H1 (cell line): ENCODE results near the gene MYOM3. TPM values are rescaled to one million over a fixed set of nuclear protein-coding genes. Genes with fewer than 3 reads are reported as not detected.

Experiments used
- CTCF ChIA-PET: fragments of 300-600 bp; sonication (Branson Sonifier 250); formaldehyde crosslinking; loops from one replicate; lab custom pipeline; 2021; ENCODE audit not compliant: partially characterized antibody; lab: Charles Lee
- POLR2A ChIA-PET: fragments of 300-600 bp; sonication (Branson Sonifier 250); formaldehyde crosslinking; loops from one replicate; lab custom pipeline; 2021; ENCODE audit warnings: inconsistent platforms; ENCODE audit not compliant: partially characterized antibody; lab: Charles Lee
- DNase-seq, 2 experiments: peaks; one replicate each; pipeline versions ENCODE4 v3.0.0 to v3.0.0-alpha.2; 2010 to 2022; ENCODE audit warnings: low spot score in 2 of 2, low read depth in 1 of 2, mixed read lengths in 1 of 2
- FAIRE-seq: peaks from 2 replicates; lab custom pipeline; 2011; peaks lifted over from hg19 to GRCh38; lab: Jason Lieb, UNC
- H2AFZ ChIP-seq: 2 replicates; pipeline ENCODE4 v1.8.1; 2012; ENCODE audit warnings: low read length, inconsistent platforms
- H2AK5ac ChIP-seq: 2 replicates; pipeline ENCODE4 v1.6.1; 2013; ENCODE audit warnings: low read depth, low read length
- H2BK120ac ChIP-seq: replicated peaks from 2 replicates; pipeline ENCODE3; 2013; ENCODE audit warnings: low read depth, low read length, inconsistent platforms
- H2BK12ac ChIP-seq: 2 replicates; pipeline ENCODE4 v1.6.1; 2013; ENCODE audit warnings: low read depth, low read length
- H2BK15ac ChIP-seq: 2 replicates; pipeline ENCODE4 v1.6.1; 2013; ENCODE audit warnings: low read length
- H2BK20ac ChIP-seq: 2 replicates; pipeline ENCODE4 v1.6.1; 2013; ENCODE audit warnings: low read length
- H2BK5ac ChIP-seq: 2 replicates; pipeline ENCODE4 v1.6.1; 2013; ENCODE audit warnings: low read depth, low read length
- H3K14ac ChIP-seq: 2 replicates; pipeline ENCODE4 v1.6.1; 2013; ENCODE audit warnings: inconsistent platforms; ENCODE audit not compliant: insufficient read length
- H3K18ac ChIP-seq: 2 replicates; pipeline ENCODE4 v1.6.1; 2013; ENCODE audit warnings: low read length; ENCODE audit errors: extremely low read depth
- H3K23ac ChIP-seq: 2 replicates; pipeline ENCODE4 v1.6.1; 2013; ENCODE audit warnings: inconsistent platforms; ENCODE audit not compliant: insufficient read length
- H3K23me2 ChIP-seq: 2 replicates; pipeline ENCODE4 v1.6.1; 2013; ENCODE audit warnings: low read depth, low read length
- H3K27ac ChIP-seq: 2 replicates; pipeline ENCODE4 v1.6.1; 2011; ENCODE audit warnings: low read depth, low read length, inconsistent platforms
- H3K27me3 ChIP-seq, 4 experiments: replicated peaks in 1 of 4; 1 replicate in 1 of 4; 2 replicates in 3 of 4; pipeline versions ENCODE4 v1.6.1 to v1.8.1; 2011 to 2013; ENCODE audit warnings: low read length in 3 of 4, mild to moderate bottlenecking in 3 of 4, inconsistent platforms in 2 of 4, mixed read lengths in 2 of 4, moderate library complexity in 1 of 4; ENCODE audit not compliant: control insufficient read depth in 3 of 4, insufficient read depth in 3 of 4; ENCODE audit errors: extremely low read depth in 1 of 4
- H3K36me3 ChIP-seq, 4 experiments: 2 replicates each; pipeline versions ENCODE4 v1.6.1 to v1.8.1; 2011 to 2013; ENCODE audit warnings: mild to moderate bottlenecking in 4 of 4, low read length in 3 of 4, moderate library complexity in 2 of 4, control low read depth in 1 of 4, inconsistent platforms in 1 of 4; ENCODE audit not compliant: insufficient read depth in 4 of 4, control insufficient read depth in 2 of 4
- H3K4ac ChIP-seq: replicated peaks from 2 replicates; pipeline ENCODE3; 2013; ENCODE audit warnings: low read length, low read depth, mixed read lengths, inconsistent platforms; ENCODE audit not compliant: insufficient read length
- H3K4me1 ChIP-seq, 4 experiments: replicated peaks in 1 of 4; 1 replicate in 1 of 4; 2 replicates in 3 of 4; pipeline versions ENCODE4 v1.6.1 to v1.8.1; 2011 to 2013; ENCODE audit warnings: low read length in 3 of 4, inconsistent platforms in 2 of 4, mixed read lengths in 1 of 4; ENCODE audit not compliant: insufficient read depth in 4 of 4, control insufficient read depth in 3 of 4
- H3K4me2 ChIP-seq, 2 experiments: 2 replicates each; pipeline versions ENCODE4 v1.6.1 to v1.8.1; 2011 to 2013; ENCODE audit warnings: low read depth in 2 of 2, low read length in 2 of 2, control low read depth in 1 of 2, inconsistent platforms in 1 of 2, mild to moderate bottlenecking in 1 of 2; ENCODE audit not compliant: insufficient read depth in 1 of 2
- H3K4me3 ChIP-seq, 4 experiments: fragments of 200-600, 300-600 bp in 1 of 4; sonication (generic), shearing (Covaris generic), sonication (Bioruptor Twin) in 1 of 4; 2 replicates each; pipeline versions ENCODE4 v1.5.1 to v1.8.1; 2011 to 2016; ENCODE audit warnings: low read length in 4 of 4, low read depth in 3 of 4, control low read depth in 2 of 4, inconsistent platforms in 2 of 4, mild to moderate bottlenecking in 2 of 4, mixed read lengths in 1 of 4, moderate library complexity in 1 of 4; ENCODE audit not compliant: insufficient read depth in 2 of 4; ENCODE audit errors: extremely low read depth in 1 of 4
- H3K56ac ChIP-seq: replicated peaks from 2 replicates; pipeline ENCODE3; 2013; ENCODE audit warnings: low read depth, mild to moderate bottlenecking, mixed read lengths, low read length, inconsistent platforms; ENCODE audit not compliant: insufficient read length
- H3K79me1 ChIP-seq: 2 replicates; pipeline ENCODE4 v1.6.1; 2013; ENCODE audit warnings: low read depth, low read length, control low read depth
- H3K79me2 ChIP-seq, 2 experiments: 2 replicates each; pipeline versions ENCODE4 v1.6.1 to v1.8.1; 2012 to 2013; ENCODE audit warnings: low read length in 2 of 2, mild to moderate bottlenecking in 2 of 2, inconsistent platforms in 1 of 2; ENCODE audit not compliant: insufficient read depth in 2 of 2, control insufficient read depth in 1 of 2
- H3K9ac ChIP-seq, 4 experiments: replicated peaks in 1 of 4; 1 replicate in 1 of 4; 2 replicates in 3 of 4; pipeline versions ENCODE4 v1.6.1 to v1.8.1; 2011 to 2013; ENCODE audit warnings: low read depth in 3 of 4, low read length in 3 of 4, control low read depth in 2 of 4, mild to moderate bottlenecking in 2 of 4, moderate library complexity in 2 of 4, inconsistent platforms in 1 of 4; ENCODE audit errors: extremely low read depth in 1 of 4
- H3K9me3 ChIP-seq, 2 experiments: 2 replicates each; pipeline versions ENCODE4 v1.6.1 to v1.8.1; 2012 to 2013; ENCODE audit warnings: mild to moderate bottlenecking in 2 of 2, moderate library complexity in 2 of 2, control low read depth in 1 of 2, inconsistent platforms in 1 of 2, low read depth in 1 of 2, low read length in 1 of 2, mixed read lengths in 1 of 2; ENCODE audit not compliant: insufficient read depth in 2 of 2
- H4K20me1 ChIP-seq, 2 experiments: replicated peaks in 1 of 2; 2 replicates each; pipeline versions ENCODE3 to v1.8.1; 2011 to 2013; ENCODE audit warnings: inconsistent platforms in 2 of 2, low read length in 2 of 2, mild to moderate bottlenecking in 1 of 2; ENCODE audit not compliant: insufficient read depth in 2 of 2, control insufficient read depth in 1 of 2
- H4K5ac ChIP-seq: 2 replicates; pipeline ENCODE4 v1.6.1; 2013; ENCODE audit warnings: low read length, low read depth, mixed read lengths, inconsistent platforms; ENCODE audit not compliant: insufficient read length
- H4K8ac ChIP-seq: 2 replicates; pipeline ENCODE4 v1.8.0; 2013; ENCODE audit warnings: mild to moderate bottlenecking, moderate library complexity, low read length, inconsistent platforms; ENCODE audit not compliant: insufficient read depth; ENCODE audit errors: extremely low read depth
- H4K91ac ChIP-seq: replicated peaks from 2 replicates; pipeline ENCODE3; 2013; ENCODE audit warnings: low read length, mixed read lengths, inconsistent platforms; ENCODE audit not compliant: insufficient read length
- CEBPB ChIP-seq: IDR thresholded peaks from 2 replicates; pipeline ENCODE4 v1.6.1; 2012; ENCODE audit warnings: low read depth, low read length
- CREB1 ChIP-seq: IDR thresholded peaks from 2 replicates; pipeline ENCODE4 v1.6.1; 2012; ENCODE audit warnings: inconsistent platforms
- CTCF ChIP-seq, 3 experiments: IDR thresholded peaks; 1 replicate in 2 of 3; 2 replicates in 1 of 3; pipeline versions ENCODE4 v1.5.1 to v1.6.1; 2011; ENCODE audit warnings: low read length in 3 of 3, mild to moderate bottlenecking in 3 of 3, inconsistent platforms in 2 of 3, low read depth in 1 of 3, moderate library complexity in 1 of 3; ENCODE audit not compliant: insufficient read depth in 1 of 3; ENCODE audit errors: control extremely low read depth in 1 of 3
- HDAC6 ChIP-seq: IDR thresholded peaks from one replicate; pipeline ENCODE4 v1.7.1; 2012; ENCODE audit warnings: low read depth, mild to moderate bottlenecking, inconsistent platforms, low read length, moderate library complexity
- RAD21 ChIP-seq, 2 experiments: IDR thresholded peaks in 1 of 2; conservative IDR thresholded peaks in 1 of 2; 2 replicates each; pipeline ENCODE4 v1.6.1; 2011; ENCODE audit warnings: low read depth in 2 of 2, low read length in 2 of 2, improper control_type of control experiment in 1 of 2, inconsistent platforms in 1 of 2, mild to moderate bottlenecking in 1 of 2, moderate library complexity in 1 of 2
- SAP30 ChIP-seq: fragments of 300-600 bp; sonication (generic); IDR thresholded peaks from 2 replicates; pipeline ENCODE4 v1.7.1; 2012; ENCODE audit warnings: low read length, moderate library complexity, mild to moderate bottlenecking, inconsistent platforms; ENCODE audit not compliant: insufficient read depth, insufficient replicate concordance
- WGBS, 2 experiments: shearing (Covaris generic) in 1 of 2; methylation state at CpG; one replicate each; pipeline versions ENCODE4 v1.1.6 to v1.1.7; 2013 to 2015; ENCODE audit warnings: low lambda C conversion rate in 2 of 2, mixed read lengths in 2 of 2, inconsistent platforms in 1 of 2, low coverage in 1 of 2, missing lambda C conversion rate in 1 of 2; ENCODE audit not compliant: insufficient replicate concordance in 2 of 2, insufficient coverage in 1 of 2, insufficient read length in 1 of 2; ENCODE audit errors: extremely low coverage in 1 of 2, missing lambda C conversion rate in 1 of 2; 5-methylcytosine and 5-hydroxymethylcytosine counted together
- polyA plus RNA-seq, 7 experiments: library from polyadenylated mRNA; depleted of rRNA in 3 of 7; stranded (reverse) in 5 of 7; unstranded in 2 of 7; fragments of >200 nt in 5 of 7; fragments of 200-250 nt in 2 of 7; gene quantifications; 1 replicate in 5 of 7; 2 replicates in 1 of 7; 4 replicates in 1 of 7; pipeline versions ENCODE4 v1.2.1 to v1.2.3, GENCODE V29; 2011 to 2013; ENCODE audit warnings: missing spikeins in 2 of 7, mixed read lengths in 2 of 7
- total RNA-seq: library from RNA; stranded (reverse); fragmentation: NEBNext Ultra II Directional; extraction: Animal tissue kit (Norgen Biotek cat#: 25700); gene quantifications from 2 replicates; pipeline ENCODE4 v1.2.1, GENCODE V29; 2021

MYOM3 gene
- total and polyA plus RNA-seq, 2 of the 8 experiments (the other 6 are each of a cell fraction or from before 2014, with no cell fraction given): 0.08 to 0.09 TPM

DNA sequence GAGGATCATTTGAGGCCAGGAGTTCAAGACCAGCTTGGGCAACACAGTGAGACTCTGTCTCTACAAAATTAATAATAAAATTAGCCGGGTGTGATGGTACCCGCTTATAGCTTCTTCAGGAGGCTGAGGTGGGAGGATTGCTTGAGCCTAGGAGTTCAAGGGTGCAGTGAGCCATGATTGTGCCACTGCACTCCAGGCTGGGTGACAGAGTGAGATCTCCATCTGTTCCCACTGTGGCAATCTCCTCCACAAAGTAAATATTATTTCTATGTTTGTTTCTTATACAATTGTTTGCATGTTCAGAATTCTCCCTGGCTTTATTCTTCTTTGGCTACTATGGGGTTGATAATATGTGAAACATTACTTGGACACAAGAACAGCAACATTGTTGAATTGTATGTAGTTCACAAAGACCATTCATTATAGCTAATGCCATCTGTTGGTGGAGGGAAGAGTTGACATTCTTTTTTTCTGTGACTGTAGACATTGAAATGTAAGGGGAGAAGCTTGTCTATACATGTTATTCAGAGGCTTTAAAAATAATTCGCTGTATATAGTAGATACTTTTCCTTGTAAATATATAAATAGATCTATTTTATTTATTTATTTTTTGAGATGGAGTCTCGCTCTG, 84.0 kb downstream of the MYOM3 start:
- no peak for DNase-seq
- no peak overlapping the region for H2BK12ac ChIP-seq
- no peak overlapping the region for H4K91ac ChIP-seq
- no peaks in the 10 kb centered on the region for H3K9me3 ChIP-seq
- no peak overlapping the region for H3K4me2 ChIP-seq
- no peak for TF ChIP-seq SAP30
- TF ChIP-seq CTCF (IDR thresholded peaks at IDR 0.05; ENCODE audit: control extremely low read depth in 1 of 3, insufficient read depth in 1 of 3, low read depth in 1 of 3, low read length in 3 of 3): peak in 1 of 3 experiments; percentile 44; a peak in 2 of 4 replicates
- no peak for TF ChIP-seq CREB1
- TF ChIP-seq HDAC6: no peak
- no peak for TF ChIP-seq CEBPB
- peak; percentile 31 to 37 for TF ChIP-seq RAD21 (IDR thresholded peaks at IDR 0.05 in 1 of 2, conservative IDR thresholded peaks at IDR 0.05 in 1 of 2; ENCODE audit: low read depth in 2 of 2, low read length in 2 of 2)
- H4K20me1 ChIP-seq: no peaks in the 10 kb centered on the region
- no peaks in the 10 kb centered on the region for H3K79me1 ChIP-seq
- no peak overlapping the region for H2BK120ac ChIP-seq
- H2BK5ac ChIP-seq: no peak overlapping the region
- H2AFZ ChIP-seq: no peak overlapping the region
- no peak overlapping the region for H3K23ac ChIP-seq
- no peaks in the 10 kb centered on the region for H3K79me2 ChIP-seq
- H3K56ac ChIP-seq: no peak overlapping the region
- no peak overlapping the region for H3K4ac ChIP-seq
- no peak overlapping the region for H3K18ac ChIP-seq
- no peak overlapping the region for H3K14ac ChIP-seq
- ChIA-PET POLR2A (interaction anchor here (0.9 to 3.9 kb wide), 9 partner anchors 12 to 123 kb away, joined by 3 to 13 read pairs (median 4); partner anchors contain the start of genes PNRC2 and SRSF10), CTCF (interaction anchor here (0.8 to 2.9 kb wide), 26 partner anchors 8 to 218 kb away, joined by 3 to 24 read pairs (median 4); partner anchors contain the start of genes MYOM3 and SRSF10)
- no peaks in the 10 kb centered on the region for H3K23me2 ChIP-seq
- H4K8ac ChIP-seq: no peak overlapping the region
- no peak for FAIRE-seq
- H3K27ac ChIP-seq: no peak overlapping the region
- no peak overlapping the region for H2BK20ac ChIP-seq
- H3K4me1 ChIP-seq: no peaks in the 10 kb centered on the region
- no peak overlapping the region for H2AK5ac ChIP-seq
- no peak overlapping the region for H2BK15ac ChIP-seq
- H3K4me3 ChIP-seq: no peak overlapping the region
- H3K27me3 ChIP-seq: no peaks in the 10 kb centered on the region
- no peak overlapping the region for H3K9ac ChIP-seq
- no peaks in the 10 kb centered on the region for H3K36me3 ChIP-seq
- 78% methylated on average over 4 of the region's 4 CpGs; no CpG with 5 or more reads in 1 of the 2 experiments for WGBS, 2 experiments
- no peak overlapping the region for H4K5ac ChIP-seq
